GM12878 (cell line): ENCODE results near the gene DVL2. TPM values are rescaled to one million over a fixed set of nuclear protein-coding genes. Genes with fewer than 3 reads are reported as not detected.
A peak's percentile ranks its signal among the peaks of the same experiment; 100 is the strongest.

ENCODE experiments used
- ATAC-seq: fragments of 200-7000 bp; cut with Tn5 transposase; 3 replicates; pipeline ENCODE4 v1.9.1; 2020; ENCODE audit warnings: mild to moderate bottlenecking, moderate library complexity
- BruUV-seq: library from RNA; stranded (reverse); fragments of 400-500 nt; replicated peaks from 2 replicates; lab custom pipeline; 2021; lab: Mats Ljungman, UMichigan
- CTCF ChIA-PET: fragments of 300-600 bp; sonication (Branson Sonifier 250); formaldehyde crosslinking; extraction: SDS; loops from one replicate; lab custom pipeline; 2021; ENCODE audit warnings: inconsistent platforms; lab: Yijun Ruan, JAX
- POLR2A ChIA-PET: fragments of 350-600 bp; formaldehyde crosslinking; extraction: SDS; loops from one replicate; lab custom pipeline; 2021; ENCODE audit warnings: inconsistent platforms; lab: Charles Lee
- RAD21 ChIA-PET: fragments of 300-600 bp; sonication (Branson Sonifier 250); formaldehyde crosslinking; loops from one replicate; lab custom pipeline; 2023; ENCODE audit warnings: antibody characterized with exemption; ENCODE audit not compliant: unreplicated experiment; lab: Charles Lee
- SMC1A ChIA-PET: fragments of 300-600 bp; sonication (Branson Sonifier 250); formaldehyde crosslinking; loops from one replicate; lab custom pipeline; 2023; ENCODE audit not compliant: unreplicated experiment, uncharacterized antibody; lab: Charles Lee
- DNase-seq: peaks from one replicate; pipeline ENCODE4 v3.0.0-alpha.2; 2011; ENCODE audit warnings: low read depth, low spot score
- FAIRE-seq: peaks from 3 replicates; lab custom pipeline; 2011; peaks lifted over from hg19 to GRCh38; lab: Jason Lieb, UNC
- H2AFZ ChIP-seq: 2 replicates; pipeline ENCODE4 v1.6.0; 2011; ENCODE audit warnings: low read depth, low read length, control low read depth; ENCODE audit not compliant: control insufficient read depth
- H3K27ac ChIP-seq: 2 replicates; pipeline ENCODE4 v1.5.1; 2011; ENCODE audit warnings: control low read depth; ENCODE audit not compliant: control insufficient read depth, insufficient read depth
- H3K27me3 ChIP-seq, 2 experiments: replicated peaks in 1 of 2; 2 replicates each; pipeline versions ENCODE4 v1.6.0 to v1.6.1; 2011; ENCODE audit warnings: low read length in 1 of 2; ENCODE audit not compliant: control insufficient read depth in 2 of 2, insufficient read depth in 2 of 2
- H3K36me3 ChIP-seq, 2 experiments: 2 replicates each; pipeline ENCODE4 v1.5.1; 2011; ENCODE audit warnings: low read length in 1 of 2; ENCODE audit not compliant: control insufficient read depth in 2 of 2, insufficient read depth in 2 of 2
- H3K4me1 ChIP-seq: 2 replicates; pipeline ENCODE4 v1.6.1; 2011; ENCODE audit warnings: mild to moderate bottlenecking, low read length, moderate library complexity, mixed read lengths; ENCODE audit not compliant: control insufficient read depth, insufficient read depth
- H3K4me2 ChIP-seq: 2 replicates; pipeline ENCODE4 v1.6.0; 2011; ENCODE audit warnings: control low read depth; ENCODE audit not compliant: control insufficient read depth, insufficient read depth
- H3K4me3 ChIP-seq: fragments of 200-600 bp; sonication (generic); 2 replicates; pipeline ENCODE4 v1.5.1; 2016
- H3K79me2 ChIP-seq: 2 replicates; pipeline ENCODE4 v1.6.0; 2011; ENCODE audit warnings: low read length; ENCODE audit not compliant: control insufficient read depth, insufficient read depth
- H3K9ac ChIP-seq: 2 replicates; pipeline ENCODE4 v1.8.0; 2011; ENCODE audit warnings: low read length, control low read depth, mixed read lengths; ENCODE audit not compliant: control insufficient read depth, insufficient read depth
- H3K9me3 ChIP-seq: replicated peaks from 3 replicates; pipeline ENCODE4 v1.5.1; 2011; ENCODE audit warnings: mild to moderate bottlenecking, low read length; ENCODE audit not compliant: control insufficient read depth, insufficient read depth
- H4K20me1 ChIP-seq: 2 replicates; pipeline ENCODE4 v1.6.0; 2011; ENCODE audit not compliant: control insufficient read depth, insufficient read depth
- BCL11A ChIP-seq: IDR thresholded peaks from 2 replicates; pipeline ENCODE4 v1.6.1; 2011; ENCODE audit warnings: low read depth, low read length
- BCLAF1 ChIP-seq: fragments of 450-650 bp; IDR thresholded peaks from 2 replicates; pipeline ENCODE4 v1.6.1; 2017; ENCODE audit warnings: antibody characterized with exemption, mild to moderate bottlenecking, moderate library complexity
- CREB1 ChIP-seq: IDR thresholded peaks from 2 replicates; pipeline ENCODE4 v1.6.1; 2012; ENCODE audit warnings: low read depth, mild to moderate bottlenecking, inconsistent platforms
- CREM ChIP-seq: IDR thresholded peaks from 2 replicates; pipeline ENCODE4 v1.6.1; 2014; ENCODE audit warnings: antibody characterized with exemption, low read depth
- EGR1 ChIP-seq, 2 experiments: IDR thresholded peaks; 1 replicate in 1 of 2; 2 replicates in 1 of 2; pipeline ENCODE4 v1.6.1; 2011 to 2012; ENCODE audit warnings: low read depth in 2 of 2, low read length in 2 of 2, borderline replicate concordance in 1 of 2, mild to moderate bottlenecking in 1 of 2, moderate library complexity in 1 of 2
- LARP7 ChIP-seq: fragments of 450-650 bp; IDR thresholded peaks from 2 replicates; pipeline ENCODE4 v1.6.1; 2017; ENCODE audit warnings: mild to moderate bottlenecking
- NFIC ChIP-seq: IDR thresholded peaks from 2 replicates; pipeline ENCODE4 v1.6.1; 2012; ENCODE audit warnings: low read depth, mild to moderate bottlenecking, inconsistent platforms, low read length, moderate library complexity
- NR2C1 ChIP-seq: fragments of 450-650 bp; IDR thresholded peaks from 2 replicates; pipeline ENCODE4 v1.6.1; 2017; ENCODE audit warnings: antibody characterized with exemption, mild to moderate bottlenecking, moderate library complexity
- RAD21 ChIP-seq: IDR thresholded peaks from 2 replicates; pipeline ENCODE4 v1.6.1; 2011; ENCODE audit warnings: mild to moderate bottlenecking, low read depth, low read length, moderate library complexity; ENCODE audit not compliant: insufficient read depth
- RAD51 ChIP-seq: fragments of 450-650 bp; IDR thresholded peaks from 2 replicates; pipeline ENCODE4 v1.6.1; 2016; ENCODE audit warnings: moderate library complexity, mild to moderate bottlenecking, inconsistent platforms
- SMC3 ChIP-seq: IDR thresholded peaks from 2 replicates; pipeline ENCODE4 v1.6.1; 2011; ENCODE audit warnings: low read length, improper control_type of control experiment, borderline replicate concordance
- YY1 ChIP-seq: IDR thresholded peaks from 2 replicates; pipeline ENCODE4 v1.6.1; 2011; ENCODE audit warnings: low read depth, mild to moderate bottlenecking, low read length
- ZNF217 ChIP-seq: fragments of 450-650 bp; IDR thresholded peaks from 2 replicates; pipeline ENCODE4 v1.6.1; 2017; ENCODE audit warnings: antibody characterized with exemption, mild to moderate bottlenecking
- WGBS: methylation state at CpG from one replicate; pipeline ENCODE4 v1.1.6; 2016; ENCODE audit warnings: low lambda C conversion rate; ENCODE audit not compliant: insufficient replicate concordance, insufficient coverage; ENCODE audit errors: missing lambda C conversion rate; 5-methylcytosine and 5-hydroxymethylcytosine counted together
- in situ Hi-C: fragments of 300-500 bp; cut with MboI; formaldehyde crosslinking; loops from 9 replicates; pipeline ENCODE4 v1.14.3; 2018; ENCODE audit warnings: mixed read lengths
- intact Hi-C: fragments of 100-400 bp; cut with micrococcal nuclease; formaldehyde crosslinking; loops from one replicate; pipeline ENCODE4 v1.14.2; 2022; ENCODE audit not compliant: unreplicated experiment
- polyA plus RNA-seq, 11 experiments: library from polyadenylated mRNA; depleted of rRNA in 4 of 11; unstranded in 6 of 11; stranded (reverse) in 5 of 11; fragments of >200 nt; fragmentation: Nextera tagmentation in 4 of 11; fragmentation: Illumina TruSeq in 1 of 11; extraction: Ambion mirVana in 4 of 11; extraction: Trizol in 1 of 11; gene quantifications; 1 replicate in 1 of 11; 2 replicates in 10 of 11; pipeline versions ENCODE4 v1.2.1 to v1.2.3, GENCODE V29; 2011 to 2016; ENCODE audit warnings: inconsistent platforms in 2 of 11, missing spikeins in 2 of 11, low read depth in 1 of 11
- total RNA-seq, 4 experiments: library from RNA; depleted of rRNA in 3 of 4; stranded (reverse); fragments of >200 nt in 3 of 4; fragmentation: Illumina TruSeq in 1 of 4; extraction: Trizol in 1 of 4; gene quantifications; 2 replicates each; pipeline versions ENCODE4 v1.2.1 to v1.2.3, GENCODE V29; 2013 to 2021
- TF ChIP-seq, protein P1 (sequence below), 3 experiments: IDR thresholded peaks in 2 of 3; conservative IDR thresholded peaks in 1 of 3; 2 replicates each; pipeline ENCODE4 v1.5.1; 2011; ENCODE audit warnings: low read depth in 3 of 3, low read length in 3 of 3, mild to moderate bottlenecking in 3 of 3, control low read depth in 2 of 3, moderate library complexity in 2 of 3, inconsistent platforms in 1 of 3, mixed read lengths in 1 of 3; ENCODE audit not compliant: control insufficient read depth in 2 of 3, insufficient read depth in 1 of 3; ENCODE audit errors: extremely low read depth in 1 of 3

The DVL2 gene
- total and polyA plus RNA-seq, 10 of the 15 experiments (the other 5 are each of a cell fraction or from before 2014, with no cell fraction given): 0.97 to 44.8 (median 23.2) TPM

- BruUV-seq: no TSS peak
- in situ Hi-C loops (no loop called here), intact Hi-C loops (loop anchor here (2.0 to 10.0 kb wide), 2 partner anchors 131 to 263 kb away; no protein-coding TSS in a partner anchor)
- Histone ChIP-seq H3K27ac (no peak overlapping the region), H3K9ac (no peak overlapping the region), H3K36me3 (no peaks in the 10 kb centered on the region), H3K27me3 (peaks cover 2 to 6% of the 10 kb centered on the region in 2 experiments; a peak in 3 of 4 replicates), H2AFZ (peak overlapping the region; percentile 47), H3K4me3 (no peak overlapping the region), H4K20me1 (no peaks in the 10 kb centered on the region), H3K4me2 (peak overlapping the region; percentile 64; the same call in 1 of the 2 replicates), H3K79me2 (no peaks in the 10 kb centered on the region), H3K4me1 (peaks cover 6% of the 10 kb centered on the region), H3K9me3 (no peaks in the 10 kb centered on the region; the same call in 2 of the 3 replicates)
- RAD21 ChIA-PET: interaction anchor here (0.9 to 2.7 kb wide), 7 partner anchors 38 to 266 kb away, joined by 4 to 14 read pairs (median 4); no protein-coding TSS in a partner anchor
- CTCF ChIA-PET: interaction anchor here (0.8 to 3.5 kb wide), 15 partner anchors 9 to 334 kb away, joined by 3 to 34 read pairs (median 5); no protein-coding TSS in a partner anchor
- 5% methylated on average over 31 of the region's 31 CpGs for WGBS
- POLR2A ChIA-PET: no interaction called here
- SMC1A ChIA-PET: interaction anchor here (0.8 to 2.6 kb wide), 5 partner anchors 9 to 131 kb away, joined by 3 to 14 read pairs (median 3); no protein-coding TSS in a partner anchor
- peak; percentile 50; the same call in 1 of the 2 replicates for TF ChIP-seq SMC3
- TF ChIP-seq LARP7: no peak
- TF ChIP-seq CREM: peak; percentile 49; the same call in 1 of the 2 replicates
- TF ChIP-seq EGR1 (IDR thresholded peaks at IDR 0.05; ENCODE audit: borderline replicate concordance in 1 of 2, low read depth in 2 of 2, low read length in 2 of 2): 0 out of 3 replicates have a peak, but pooled peaks of 1 of the 2 experiments have one; percentile 32
- TF ChIP-seq CREB1: peak; percentile 54; the same call in 1 of the 2 replicates
- no peak for TF ChIP-seq BCL11A
- TF ChIP-seq RAD21: peak; percentile 60
- TF ChIP-seq YY1: 0 out of 2 replicates have a peak, but pooled peaks have one; percentile 24
- no peak for TF ChIP-seq NFIC
- TF ChIP-seq NR2C1: no peak
- TF ChIP-seq RAD51: no peak
- TF ChIP-seq, protein P1, sequence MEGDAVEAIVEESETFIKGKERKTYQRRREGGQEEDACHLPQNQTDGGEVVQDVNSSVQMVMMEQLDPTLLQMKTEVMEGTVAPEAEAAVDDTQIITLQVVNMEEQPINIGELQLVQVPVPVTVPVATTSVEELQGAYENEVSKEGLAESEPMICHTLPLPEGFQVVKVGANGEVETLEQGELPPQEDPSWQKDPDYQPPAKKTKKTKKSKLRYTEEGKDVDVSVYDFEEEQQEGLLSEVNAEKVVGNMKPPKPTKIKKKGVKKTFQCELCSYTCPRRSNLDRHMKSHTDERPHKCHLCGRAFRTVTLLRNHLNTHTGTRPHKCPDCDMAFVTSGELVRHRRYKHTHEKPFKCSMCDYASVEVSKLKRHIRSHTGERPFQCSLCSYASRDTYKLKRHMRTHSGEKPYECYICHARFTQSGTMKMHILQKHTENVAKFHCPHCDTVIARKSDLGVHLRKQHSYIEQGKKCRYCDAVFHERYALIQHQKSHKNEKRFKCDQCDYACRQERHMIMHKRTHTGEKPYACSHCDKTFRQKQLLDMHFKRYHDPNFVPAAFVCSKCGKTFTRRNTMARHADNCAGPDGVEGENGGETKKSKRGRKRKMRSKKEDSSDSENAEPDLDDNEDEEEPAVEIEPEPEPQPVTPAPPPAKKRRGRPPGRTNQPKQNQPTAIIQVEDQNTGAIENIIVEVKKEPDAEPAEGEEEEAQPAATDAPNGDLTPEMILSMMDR (IDR thresholded peaks at IDR 0.05 in 2 of 3, conservative IDR thresholded peaks at IDR 0.05 in 1 of 3; ENCODE audit: control insufficient read depth in 2 of 3, extremely low read depth in 1 of 3, insufficient read depth in 1 of 3, low read depth in 3 of 3, low read length in 3 of 3): peak; percentile 87 to 89 (median 87)
- TF ChIP-seq ZNF217: no peak
- no peak for TF ChIP-seq BCLAF1
- ATAC-seq: peak; percentile 95
- DNase-seq: no peak
- FAIRE-seq: peak; percentile 41
These were observed 56.9 kb downstream of the DVL2 start for GRCh38 chr17:7177191-7177953.
